Measurements from ENCODE around the gene PLXNA1.

GRCh38 chr3:127018306-127018828 lies 35.5 kb downstream of the PLXNA1 start:
- TF ChIP-seq MAFK (IDR thresholded peaks at IDR 0.05; ENCODE audit: low read depth, low read length) (no peak), CEBPB (IDR thresholded peaks at IDR 0.05; ENCODE audit: low read depth, low read length) (no peak), KDM1A (IDR thresholded peaks at IDR 0.05; ENCODE audit: borderline replicate concordance, low read length) (no peak), ATF2 (IDR thresholded peaks at IDR 0.05; ENCODE audit: low read length) (no peak), SP1 (IDR thresholded peaks at IDR 0.05; ENCODE audit: low read depth, low read length) (no peak), CHD2 (IDR thresholded peaks at IDR 0.05; ENCODE audit: low read length) (no peak), TAF1 (IDR thresholded peaks at IDR 0.05; ENCODE audit: low read depth, low read length) (no peak)
- TF ChIP-seq, protein P1, sequence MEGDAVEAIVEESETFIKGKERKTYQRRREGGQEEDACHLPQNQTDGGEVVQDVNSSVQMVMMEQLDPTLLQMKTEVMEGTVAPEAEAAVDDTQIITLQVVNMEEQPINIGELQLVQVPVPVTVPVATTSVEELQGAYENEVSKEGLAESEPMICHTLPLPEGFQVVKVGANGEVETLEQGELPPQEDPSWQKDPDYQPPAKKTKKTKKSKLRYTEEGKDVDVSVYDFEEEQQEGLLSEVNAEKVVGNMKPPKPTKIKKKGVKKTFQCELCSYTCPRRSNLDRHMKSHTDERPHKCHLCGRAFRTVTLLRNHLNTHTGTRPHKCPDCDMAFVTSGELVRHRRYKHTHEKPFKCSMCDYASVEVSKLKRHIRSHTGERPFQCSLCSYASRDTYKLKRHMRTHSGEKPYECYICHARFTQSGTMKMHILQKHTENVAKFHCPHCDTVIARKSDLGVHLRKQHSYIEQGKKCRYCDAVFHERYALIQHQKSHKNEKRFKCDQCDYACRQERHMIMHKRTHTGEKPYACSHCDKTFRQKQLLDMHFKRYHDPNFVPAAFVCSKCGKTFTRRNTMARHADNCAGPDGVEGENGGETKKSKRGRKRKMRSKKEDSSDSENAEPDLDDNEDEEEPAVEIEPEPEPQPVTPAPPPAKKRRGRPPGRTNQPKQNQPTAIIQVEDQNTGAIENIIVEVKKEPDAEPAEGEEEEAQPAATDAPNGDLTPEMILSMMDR (IDR thresholded peaks at IDR 0.05; ENCODE audit: control extremely low read depth in 1 of 3, insufficient read depth in 1 of 3, low read depth in 1 of 3, low read length in 3 of 3): no peak

All from H1 (cell line).